Peyer's patch (tissue), 4 donors: ENCODE data around the gene HNRNPM.

Experiments
- CTCF ChIP-seq, 6 experiments: fragments of 450-650 bp in 4 of 6; fragments of 200-600 bp in 2 of 6; sonication (generic) in 1 of 6; IDR thresholded peaks; one replicate each; pipeline ENCODE4 v1.5.1; 2017 to 2019; ENCODE audit warnings: antibody characterized with exemption in 6 of 6, mild to moderate bottlenecking in 3 of 6, moderate library complexity in 1 of 6
- POLR2A ChIP-seq, 2 donors: fragments of 450-650 bp; IDR thresholded peaks; one replicate each; pipeline ENCODE4 v1.5.1; 2017; ENCODE audit warnings: antibody characterized with exemption in 2 of 2, mild to moderate bottlenecking in 2 of 2, moderate library complexity in 2 of 2

DNA sequence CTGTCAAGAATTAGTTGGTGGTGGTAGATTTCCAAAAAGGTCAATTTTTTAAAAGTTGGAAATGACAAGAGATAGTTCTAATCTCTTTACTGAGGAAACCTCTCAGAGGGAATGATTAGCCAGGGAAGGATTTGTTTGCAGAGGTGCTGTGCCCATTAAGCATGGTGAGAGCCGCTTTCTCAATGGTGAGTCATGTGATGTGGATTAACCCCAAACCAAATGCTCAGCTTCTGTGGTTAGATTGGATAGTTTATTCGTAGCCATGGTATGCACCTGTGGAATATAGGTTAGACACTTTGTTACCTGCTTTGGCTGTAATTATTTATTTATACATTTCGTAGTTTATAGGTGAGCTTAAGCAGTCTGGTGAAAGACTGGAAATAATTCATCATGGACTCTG, 7.1 kb downstream of the HNRNPM start:
- TF ChIP-seq CTCF (IDR thresholded peaks at IDR 0.05), result no peak
- no peak for TF ChIP-seq POLR2A (IDR thresholded peaks at IDR 0.05)
